Measurements from ENCODE around the gene FALEC. TPM values are rescaled to one million over a fixed set of nuclear protein-coding genes. Genes with fewer than 3 reads are reported as not detected.

The FALEC gene
- total and polyA plus RNA-seq, 9 of the 15 experiments (the other 6 are each of a cell fraction or from before 2014, with no cell fraction given), result 0.15 to 1.8 (median 0.53) TPM; not detected in 5

- TF ChIP-seq MGA (IDR thresholded peaks at IDR 0.05) (peak; percentile 47), RBM14 (IDR thresholded peaks at IDR 0.05; ENCODE audit: borderline replicate concordance, insufficient read depth, low read depth, low read length) (no peak), BRD9 (IDR thresholded peaks at IDR 0.05; ENCODE audit: low read depth, partially characterized antibody) (peak; percentile 82), ZNF639 (CRISPR knock-in tag; conservative IDR thresholded peaks at IDR 0.05 in 1 of 2, IDR thresholded peaks at IDR 0.05 in 1 of 2) (peak in 1 of 2 experiments; percentile 4; a peak in 2 of 4 replicates), TRIM24 (IDR thresholded peaks at IDR 0.05) (no peak), CEBPG (CRISPR knock-in tag; IDR thresholded peaks at IDR 0.05) (no peak), CEBPG (tag; conservative IDR thresholded peaks at IDR 0.05 in 1 of 2, IDR thresholded peaks at IDR 0.05 in 1 of 2) (peak in 1 of 2 experiments; percentile 6; a peak in 2 of 4 replicates), THRB (CRISPR knock-in tag; conservative IDR thresholded peaks at IDR 0.05) (peak; percentile 40; the same call in 1 of the 2 replicates), MLLT1 (IDR thresholded peaks at IDR 0.05) (0 out of 4 replicates have a peak, but pooled peaks of 1 of the 2 experiments have one; percentile 17)
These were observed 64.5 kb downstream of the FALEC start (continued) for GRCh38 chr1:150579945-150580642.

All from K562 (cell line).